Stimulated activated CD4-positive, alpha-beta T cell treated with anti-CD3 and anti-CD28 coated beads, TNF-alpha, amount 100 ng/mL, for 48 hours (primary cell): ENCODE data around the gene POLD2.
"Not testable (repeated sequence)": the region's sequence is repeated elsewhere in the genome, so short reads cannot be mapped to it uniquely, and the experiment has no call there.

Experiments used
- DNase-seq, 3 donors: peaks; one replicate each; pipeline ENCODE4 v3.0.0-alpha.2; 2020; ENCODE audit warnings: low read depth in 3 of 3

POLD2 gene

GRCh38 chr7:44139311-44140010 is 16.1 kb upstream of the POLD2 start:
- DNase-seq, result no peak

- DNase-seq, result no peak
Observed at GRCh38 chr7:44138698-44139097, 15.3 kb upstream of the POLD2 start.

GRCh38 chr7:44136731-44137130 is 13.4 kb upstream of the POLD2 start:
- DNase-seq, result no peak

GRCh38 chr7:44134943-44135628 is 11.7 kb upstream of the POLD2 start:
- no peak for DNase-seq

GRCh38 chr7:44133295-44133694 is 9.9 kb upstream of the POLD2 start:
- DNase-seq, result no peak

- no peak for DNase-seq
Observed at GRCh38 chr7:44132039-44132438, 8.7 kb upstream of the POLD2 start.

GRCh38 chr7:44131173-44132029 is 8.1 kb upstream of the POLD2 start:
- no peak for DNase-seq

GRCh38 chr7:44128721-44129582 is 5.6 kb upstream of the POLD2 start:
- no peak for DNase-seq

GRCh38 chr7:44127161-44127560 is 3.8 kb upstream of the POLD2 start:
- no peak for DNase-seq

GRCh38 chr7:44126574-44126973 is 3.2 kb upstream of the POLD2 start:
- DNase-seq, result not testable (repeated sequence)

- no peak for DNase-seq
Observed at GRCh38 chr7:44124822-44125202, 1.5 kb upstream of the POLD2 start.

GRCh38 chr7:44122529-44122928 is 819 bp downstream of the POLD2 start:
- DNase-seq, result no peak

- DNase-seq, result no peak
Observed at GRCh38 chr7:44121761-44122420, 1.5 kb downstream of the POLD2 start.

GRCh38 chr7:44120395-44120794 is 3.0 kb downstream of the POLD2 start:
- no peak for DNase-seq

- DNase-seq, result no peak
Observed at GRCh38 chr7:44119829-44120380, 3.4 kb downstream of the POLD2 start.

GRCh38 chr7:44117801-44118429 is 5.4 kb downstream of the POLD2 start:
- no peak for DNase-seq

GRCh38 chr7:44116789-44117666 is 6.3 kb downstream of the POLD2 start:
- DNase-seq, result no peak

- no peak for DNase-seq
Observed at GRCh38 chr7:44116087-44116788, 7.1 kb downstream of the POLD2 start.
